Upper lobe of right lung (tissue), 1 donor: ENCODE results near the gene DMC1. TPM values are rescaled to one million over a fixed set of nuclear protein-coding genes. Genes with fewer than 3 reads are reported as not detected.

Source experiments
- ATAC-seq: fragments of 200-7000 bp; cut with Tn5 transposase; one replicate; pipeline ENCODE4 v1.9.1; 2020; ENCODE audit warnings: mild to moderate bottlenecking, moderate library complexity
- DNase-seq: peaks from one replicate; pipeline ENCODE4 v3.0.0-alpha.2; 2020
- H3K27ac ChIP-seq: fragments of 200-600 bp; one replicate; pipeline ENCODE4 v1.8.0; 2022
- H3K27me3 ChIP-seq: fragments of 200-600 bp; one replicate; pipeline ENCODE4 v1.8.0; 2022; ENCODE audit warnings: mild to moderate bottlenecking
- H3K36me3 ChIP-seq: fragments of 200-600 bp; one replicate; pipeline ENCODE4 v1.8.0; 2022
- H3K4me1 ChIP-seq: fragments of 200-600 bp; one replicate; pipeline ENCODE4 v1.8.0; 2022
- H3K4me3 ChIP-seq: fragments of 200-600 bp; one replicate; pipeline ENCODE4 v1.8.0; 2022; ENCODE audit warnings: mild to moderate bottlenecking
- H3K9me3 ChIP-seq: fragments of 200-600 bp; one replicate; pipeline ENCODE4 v1.8.0; 2022
- CTCF ChIP-seq: fragments of 200-600 bp; IDR thresholded peaks from one replicate; pipeline ENCODE4 v1.8.0; 2022; ENCODE audit warnings: antibody characterized with exemption
- intact Hi-C: fragments of 100-400 bp; cut with DNase I; formaldehyde crosslinking; loops from one replicate; pipeline ENCODE4 v1.11.0; 2022
- total RNA-seq: library from RNA; stranded (reverse); fragmentation: NEBNext Ultra II Directional; extraction: Animal tissue kit (Norgen Biotek cat#: 25700); gene quantifications from one replicate; pipeline ENCODE4 v1.2.1, GENCODE V29; 2021
- donor health status: DM: no; HTN: yes; CAD: no; lungs with severe emphysema.

DMC1 gene
- total RNA-seq, 1 donor from 2014 or later: not detected

- Histone ChIP-seq H3K9me3 (no peaks in the 10 kb centered on the region), H3K4me1 (no peaks in the 10 kb centered on the region), H3K27ac (no peak overlapping the region), H3K4me3 (no peak overlapping the region), H3K27me3 (no peaks in the 10 kb centered on the region), H3K36me3 (no peaks in the 10 kb centered on the region)
- peak; percentile 43 for ATAC-seq
- DNase-seq: no peak
- no peak for TF ChIP-seq CTCF
- intact Hi-C loops: no loop called here
Observed at GRCh38 chr22:38513063-38513462, 56.9 kb downstream of the DMC1 start.

- peaks cover 3% of the 10 kb centered on the region for H3K4me1 ChIP-seq
- intact Hi-C loops: no loop called here
- ATAC-seq: no peak
Observed at GRCh38 chr22:38510416-38510970, 59.5 kb downstream of the DMC1 start.

GRCh38 chr22:38506118-38506962, 63.6 kb downstream of the DMC1 start, which contains the start of gene DDX17:
Gene DDX17 (minus strand): TSS chr22:38506311.
- Histone ChIP-seq H3K27me3 (no peaks in the 10 kb centered on the region), H3K27ac (peak within 1 kb of the TSS; percentile 100), H3K9me3 (no peaks in the 10 kb centered on the region), H3K4me3 (peak within 1 kb of the TSS; percentile 80), H3K4me1 (peaks cover 34% of the 10 kb centered on the region), H3K36me3 (peaks cover 24% of the 10 kb centered on the region)
- DNase-seq (peak; percentile 95), ATAC-seq (peak; percentile 93)
- intact Hi-C loops: no loop called here
- TF ChIP-seq CTCF: no peak

More at GRCh38 chr22:38510416-38510970, 59.5 kb downstream of the DMC1 start:
- H3K9me3 ChIP-seq: no peaks in the 10 kb centered on the region
- no peak overlapping the region for H3K4me3 ChIP-seq
- DNase-seq: no peak
- no peak overlapping the region for H3K27ac ChIP-seq
- no peaks in the 10 kb centered on the region for H3K27me3 ChIP-seq
- H3K36me3 ChIP-seq: no peaks in the 10 kb centered on the region
- no peak for TF ChIP-seq CTCF

GRCh38 chr22:38505541-38506117, 64.4 kb downstream of the DMC1 start:
- TF ChIP-seq CTCF: no peak
- H3K27ac ChIP-seq: peak overlapping the region; percentile 100
- H3K4me3 ChIP-seq: peak overlapping the region; percentile 80
- ATAC-seq (peak; percentile 80), DNase-seq (peak; percentile 91)
- H3K36me3 ChIP-seq: peaks cover 31% of the 10 kb centered on the region
- H3K27me3 ChIP-seq: no peaks in the 10 kb centered on the region
- no peaks in the 10 kb centered on the region for H3K9me3 ChIP-seq
- H3K4me1 ChIP-seq: peaks cover 39% of the 10 kb centered on the region
- intact Hi-C loops: no loop called here

- intact Hi-C loops: no loop called here
- Histone ChIP-seq H3K9me3 (no peaks in the 10 kb centered on the region), H3K27ac (peak overlapping the region; percentile 100), H3K4me1 (peaks cover 42% of the 10 kb centered on the region), H3K27me3 (no peaks in the 10 kb centered on the region), H3K36me3 (peaks cover 38% of the 10 kb centered on the region), H3K4me3 (peak overlapping the region; percentile 80)
- peak; percentile 85 for DNase-seq
- peak; percentile 41 for ATAC-seq
- no peak for TF ChIP-seq CTCF
Observed at GRCh38 chr22:38504731-38505540, 65.0 kb downstream of the DMC1 start.
